ENCODE results near the gene AK9.
A peak's percentile ranks its signal among the peaks of the same experiment; 100 is the strongest.
"Not testable (repeated sequence)": the region's sequence is repeated elsewhere in the genome, so short reads cannot be mapped to it uniquely, and the experiment has no call there.

Gene AK9

DNA sequence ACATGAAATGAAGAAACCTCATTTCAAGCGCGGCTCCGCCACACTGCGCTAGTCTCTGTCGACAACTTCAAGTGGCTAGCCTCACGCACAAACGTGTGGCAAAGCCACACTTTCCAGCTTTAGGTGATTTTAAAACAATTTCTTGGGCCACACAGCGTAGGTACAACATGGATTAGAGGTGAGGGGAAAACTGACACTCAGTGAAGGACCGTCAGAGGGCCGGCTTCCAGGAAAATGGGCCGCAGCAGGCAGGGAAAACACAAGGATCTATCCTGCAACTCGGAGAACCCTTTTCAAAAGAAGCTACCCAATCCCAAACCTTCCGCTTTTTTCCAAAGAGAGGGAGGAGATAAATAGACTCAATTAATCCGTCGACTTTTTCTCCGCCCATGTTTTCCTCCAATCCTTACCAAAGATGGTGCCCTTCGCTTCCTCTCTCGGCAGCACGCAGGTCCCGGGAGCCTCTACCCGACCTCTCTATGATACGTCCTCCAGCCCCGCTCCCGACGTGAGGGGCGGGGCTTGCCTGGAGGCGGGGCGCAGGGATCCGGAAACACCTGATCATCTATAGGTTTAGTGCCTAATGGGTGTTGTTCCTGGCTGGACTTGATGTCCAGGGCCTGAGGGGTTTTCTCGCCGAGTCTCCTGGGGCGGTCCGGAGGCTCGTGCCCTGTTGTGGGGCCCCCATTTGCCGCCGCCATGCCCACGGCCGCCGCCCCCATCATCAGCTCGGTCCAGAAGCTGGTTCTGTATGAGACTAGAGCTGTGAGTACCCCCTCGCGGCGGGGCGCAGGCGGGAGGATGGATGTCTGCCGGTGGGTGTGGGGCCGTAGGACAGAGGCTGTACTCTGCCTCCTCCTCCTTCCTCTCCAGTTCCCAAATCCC, at the start of gene AK9, which contains the start of gene FIG4:
AK9 (minus strand) TSS at position 466 of the 885 bp plus-strand sequence. CDS start 15,457 bp downstream, outside the sequence.
FIG4 (plus strand) TSS at position 560 of the 885 bp plus-strand sequence; CDS start at position 700, 140 bp downstream.
- peak; percentile 83 for DNase-seq (ENCODE audit: low spot score)
- no peak for FAIRE-seq

DNA sequence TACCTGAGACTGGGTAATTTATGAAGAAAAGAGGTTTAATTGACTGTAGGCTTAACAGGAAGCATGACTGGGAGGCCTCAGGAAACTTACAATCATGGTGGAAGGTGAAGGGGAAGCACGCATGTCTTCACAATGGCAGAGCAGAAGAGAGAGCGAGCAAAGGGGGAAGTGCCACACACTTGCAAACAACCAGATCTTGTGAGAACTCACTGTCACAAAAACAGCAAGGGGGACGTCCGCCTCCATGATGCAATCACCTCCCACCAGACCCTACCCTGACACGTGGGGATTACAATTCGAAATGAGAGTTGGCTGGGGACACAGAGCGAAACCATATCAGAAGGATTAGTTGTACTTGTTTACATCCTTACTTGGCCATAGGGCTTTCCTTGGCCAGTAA, 49.8 kb upstream of the AK9 start:
- FAIRE-seq = no peak
- DNase-seq (ENCODE audit: low spot score) = no peak

DNA sequence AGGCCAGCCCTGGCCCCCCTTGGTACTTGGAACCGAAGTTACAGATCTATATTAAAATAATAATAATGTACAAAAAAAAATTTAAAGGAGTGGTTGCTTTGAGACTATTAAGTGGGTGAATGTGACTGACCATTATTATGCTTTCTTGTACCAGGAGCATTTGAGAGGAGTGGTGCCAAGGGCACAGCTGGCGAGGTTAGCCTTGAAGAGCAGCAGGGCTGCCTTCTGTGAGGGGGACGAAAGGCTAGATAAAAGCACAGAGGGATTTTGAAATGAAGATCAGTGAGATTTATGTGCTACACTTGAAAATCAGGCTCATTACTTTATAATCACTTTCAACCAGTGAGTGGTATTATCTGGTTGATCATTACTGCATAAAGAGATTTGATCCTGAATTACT, 48.7 kb upstream of the AK9 start:
- no peak for FAIRE-seq
- no peak for DNase-seq (ENCODE audit: low spot score)

DNA sequence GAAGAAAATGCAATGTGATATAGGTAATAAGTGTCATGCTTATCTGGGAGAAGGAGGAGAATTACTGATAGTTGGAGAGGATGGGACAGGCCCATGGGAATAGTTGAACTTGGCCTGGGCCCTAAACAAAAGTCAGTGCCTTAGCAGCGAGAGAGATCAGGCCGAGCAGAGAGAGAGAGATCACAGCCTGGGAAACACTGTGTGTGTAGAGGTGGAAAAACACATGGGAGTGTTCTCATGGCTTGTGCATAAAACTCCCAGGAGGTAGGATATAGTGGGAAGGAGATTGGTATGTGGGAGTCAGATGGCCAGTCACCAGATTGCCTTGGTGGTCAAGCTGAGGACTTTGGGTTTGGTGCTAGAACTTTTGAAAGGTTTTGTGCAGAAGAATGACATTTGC, 47.7 kb upstream of the AK9 start:
- DNase-seq (ENCODE audit: low spot score) (no peak), FAIRE-seq (no peak)

DNA sequence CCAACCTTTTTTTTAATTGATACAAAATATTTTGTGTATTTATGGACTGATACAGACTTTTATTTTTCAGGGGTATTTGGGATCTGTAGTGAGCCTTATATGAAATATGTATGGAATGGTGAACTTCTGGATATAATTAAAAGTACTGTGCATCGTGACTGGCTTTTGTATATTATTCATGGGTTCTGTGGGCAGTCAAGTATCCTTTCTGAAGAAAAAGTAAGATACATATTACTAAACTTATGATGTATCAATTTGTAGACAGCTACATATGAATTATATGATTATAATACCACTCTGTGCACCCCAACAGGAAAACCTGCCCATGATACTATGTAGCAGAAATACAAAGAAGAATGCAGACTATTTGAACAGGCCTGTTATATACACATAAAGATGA, 47.3 kb upstream of the AK9 start:
- DNase-seq (ENCODE audit: low spot score) (no peak), FAIRE-seq (no peak)

DNA sequence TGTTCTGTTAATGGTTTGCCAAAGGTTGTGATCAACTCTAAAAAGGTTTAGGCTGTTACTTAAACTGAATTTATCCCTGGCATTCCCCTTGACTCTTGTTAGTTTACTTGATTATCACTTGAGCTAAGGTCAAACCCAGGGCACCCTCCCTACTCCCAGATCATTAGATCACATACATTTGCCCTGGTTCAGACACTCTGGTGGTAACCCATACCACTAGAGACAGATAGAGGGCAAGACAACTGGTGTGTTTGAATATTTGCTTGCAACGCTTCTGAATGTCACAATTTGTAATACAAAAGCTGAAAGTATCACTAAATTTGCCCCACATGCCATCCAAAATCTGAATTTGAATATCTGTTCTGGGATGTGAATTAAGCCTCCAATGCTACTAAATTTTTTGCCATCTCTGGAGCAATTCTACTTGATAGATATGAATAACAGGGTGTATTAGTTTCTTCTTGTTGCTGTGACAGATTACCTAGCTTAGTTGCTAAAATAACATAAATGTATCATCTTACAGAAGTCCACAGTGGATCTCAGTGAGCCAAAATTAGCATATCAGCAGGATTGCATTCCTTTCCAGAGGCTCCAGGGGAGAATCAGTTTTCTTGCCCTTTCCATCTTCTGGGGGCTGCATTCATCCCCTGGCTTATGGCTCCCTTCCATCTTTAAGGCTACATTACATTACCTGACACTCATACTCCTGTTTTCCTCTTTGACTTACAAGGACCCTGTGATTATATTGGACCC, 45.4 kb upstream of the AK9 start:
- no peak for DNase-seq (ENCODE audit: low spot score)

DNA sequence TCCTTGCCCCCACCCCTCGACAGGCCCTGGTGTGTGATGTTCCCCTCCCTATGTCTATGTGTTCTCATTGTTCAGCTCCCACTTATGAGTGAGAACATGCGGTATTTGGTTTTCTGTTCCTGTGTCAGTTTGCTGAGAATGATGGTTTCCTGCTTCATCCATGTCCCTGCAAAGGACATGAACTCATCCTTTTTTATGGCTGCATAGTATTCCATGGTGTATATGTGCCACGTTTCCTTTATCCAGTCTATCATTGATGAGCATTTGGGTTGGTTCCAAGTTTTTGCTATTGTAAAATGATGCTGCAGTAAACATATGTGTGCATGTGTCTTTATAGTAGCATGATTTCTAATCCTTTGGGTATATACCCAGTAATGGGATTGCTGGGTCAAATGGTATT, 34.2 kb upstream of the AK9 start:
- not testable (repeated sequence) for FAIRE-seq; DNase-seq (ENCODE audit: low spot score)

More for the DNA sequence above, 45.4 kb upstream of the AK9 start:
- no peak for FAIRE-seq

DNA sequence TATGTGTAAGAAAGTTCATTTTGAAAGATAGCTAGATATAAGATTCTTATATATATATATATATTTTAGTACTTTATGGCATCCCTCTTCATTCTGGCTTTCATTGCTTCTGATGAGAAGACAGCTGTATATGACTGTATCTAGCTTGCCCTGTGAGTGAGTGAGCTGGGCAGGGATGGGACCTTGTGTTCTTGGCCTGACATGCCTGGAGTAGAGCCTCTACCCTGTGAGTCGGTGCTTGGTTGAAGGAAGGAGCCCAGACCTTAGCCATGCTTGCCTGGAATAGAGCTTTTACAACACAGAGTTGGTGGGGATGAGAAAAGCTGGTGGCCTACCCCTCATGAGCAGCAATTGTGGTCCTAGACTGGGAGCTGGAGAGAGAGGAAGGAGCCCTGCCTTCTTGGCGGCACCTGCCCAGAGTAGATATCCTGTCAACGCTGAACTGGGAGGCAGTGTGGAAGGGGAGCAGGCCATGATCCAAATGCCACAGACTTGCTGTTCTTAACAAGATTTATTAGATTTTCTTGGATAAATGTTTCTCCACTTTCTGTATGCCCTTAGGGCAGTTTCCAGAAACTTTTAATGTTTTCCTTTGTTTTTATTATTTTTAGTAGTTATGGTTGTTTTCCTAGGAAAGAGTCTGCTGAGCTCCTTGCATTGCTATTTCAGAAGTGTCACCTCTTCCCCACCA, 31.7 kb upstream of the AK9 start:
- DNase-seq (ENCODE audit: low spot score) (no peak), FAIRE-seq (no peak)

DNA sequence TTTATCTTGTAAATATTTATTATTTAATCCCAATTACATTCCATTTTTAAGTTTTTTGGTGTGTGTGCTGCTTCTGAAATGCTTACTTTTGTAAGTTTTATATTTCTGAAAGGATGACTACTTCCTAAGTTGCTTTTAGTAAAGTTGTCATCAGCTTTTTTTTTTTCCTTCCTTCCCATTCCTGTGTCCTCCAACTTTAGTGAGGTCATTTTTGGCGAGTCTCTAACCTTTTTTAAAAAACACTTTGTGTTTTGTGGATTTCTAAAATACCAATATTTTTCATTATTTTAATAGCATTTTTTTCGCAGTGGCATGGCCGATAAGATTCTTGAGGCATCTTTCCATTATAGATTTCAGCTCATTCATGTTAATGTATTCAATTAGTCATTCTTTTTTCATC, 31.0 kb upstream of the AK9 start:
- FAIRE-seq (no peak), DNase-seq (ENCODE audit: low spot score) (no peak)

DNA sequence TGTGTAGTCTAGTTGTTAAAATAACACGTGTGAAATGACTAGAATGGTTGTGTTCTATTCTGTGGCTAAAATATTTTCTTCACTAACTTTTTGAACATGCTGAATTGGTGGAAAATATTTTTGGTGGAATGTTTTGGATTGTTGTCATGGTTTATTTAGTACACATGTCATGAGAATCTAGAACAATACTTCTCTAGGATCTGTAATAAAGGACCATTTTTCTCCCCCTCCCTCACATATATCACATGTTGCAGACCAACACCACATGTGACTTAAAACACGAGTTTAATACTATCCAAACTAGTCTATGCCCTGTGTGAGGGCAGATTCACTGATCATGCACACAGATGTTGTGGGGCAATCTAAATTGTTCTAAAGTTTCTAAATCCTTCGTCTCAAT, 29.3 kb upstream of the AK9 start:
- DNase-seq (ENCODE audit: low spot score) (no peak), FAIRE-seq (no peak)

DNA sequence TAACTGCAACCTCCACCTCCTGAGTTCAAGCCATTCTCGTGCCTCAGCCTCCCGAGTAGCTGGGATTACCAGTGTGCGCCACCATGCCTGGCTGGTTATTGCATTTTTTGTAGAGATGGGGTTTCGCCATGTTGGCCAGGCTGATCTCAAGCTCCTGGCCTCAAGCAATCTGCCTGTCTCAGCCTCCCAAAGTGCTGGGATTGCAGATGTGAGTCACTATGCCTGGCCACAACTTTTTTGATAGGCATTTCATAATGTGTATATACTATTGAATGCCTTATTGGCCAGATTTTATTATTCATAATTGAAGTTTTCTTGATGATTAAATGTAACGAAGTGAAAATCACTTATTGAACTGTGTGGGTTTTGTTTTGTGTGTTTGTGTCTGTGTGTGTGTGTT, 28.0 kb upstream of the AK9 start:
- FAIRE-seq (no peak), DNase-seq (ENCODE audit: low spot score) (no peak)

DNA sequence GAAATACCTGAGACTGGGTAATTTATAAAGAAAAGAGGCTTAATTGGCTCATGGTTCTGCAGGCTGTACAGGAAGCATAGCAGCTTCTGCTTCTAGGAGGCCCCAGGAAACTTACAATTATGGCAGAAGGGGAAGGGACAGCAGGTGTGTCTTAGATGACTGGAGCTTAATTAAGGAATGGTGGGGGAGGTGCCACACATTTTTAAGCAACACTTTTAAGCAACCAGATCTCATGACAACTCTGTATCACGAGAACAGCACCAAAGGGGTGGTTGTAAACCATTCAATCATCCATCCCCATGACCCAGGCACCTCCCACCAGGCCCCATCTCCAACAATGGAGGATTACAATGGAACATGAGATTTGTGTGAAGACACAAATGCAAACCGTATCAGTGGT, 27.0 kb upstream of the AK9 start:
- DNase-seq (ENCODE audit: low spot score) (no peak), FAIRE-seq (no peak)

DNA sequence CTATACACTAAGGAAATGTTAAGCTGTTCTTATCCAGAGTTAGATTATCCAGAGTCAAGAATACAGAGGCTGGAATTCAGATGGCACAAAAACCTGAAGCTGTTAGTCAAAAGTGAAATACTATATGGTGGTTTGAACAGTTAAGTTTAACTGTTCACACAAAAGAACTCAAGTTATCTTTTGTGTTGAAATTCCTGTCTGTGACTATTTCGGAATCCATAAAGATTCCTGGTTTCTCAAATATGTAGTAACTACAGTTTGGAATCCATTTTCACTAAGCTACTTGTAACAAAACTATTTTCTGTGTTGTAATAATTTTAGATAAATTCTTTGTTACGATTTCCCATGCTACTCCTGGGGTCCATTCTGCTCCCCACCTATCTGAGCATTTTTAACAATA, 24.6 kb upstream of the AK9 start:
- FAIRE-seq (no peak), DNase-seq (ENCODE audit: low spot score) (no peak)

DNA sequence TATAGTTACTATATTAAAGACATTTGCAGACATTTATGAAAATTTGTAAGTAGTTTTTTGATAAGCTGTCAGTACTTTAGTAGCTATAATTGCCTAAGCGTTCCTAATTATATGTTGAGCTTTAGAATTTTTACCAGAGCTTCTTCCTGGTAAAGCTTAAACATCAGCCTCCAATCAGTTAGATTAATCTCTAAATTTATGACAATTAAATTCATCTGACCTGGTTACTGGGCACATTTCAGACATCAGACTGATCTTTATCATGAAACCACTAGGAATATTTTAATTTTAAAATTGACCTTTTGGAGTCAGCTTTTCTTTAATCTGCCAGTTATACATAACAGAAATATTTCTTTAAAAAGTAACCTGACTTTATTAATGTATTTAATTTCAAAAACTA, 23.6 kb upstream of the AK9 start:
- FAIRE-seq (no peak), DNase-seq (ENCODE audit: low spot score) (no peak)

DNA sequence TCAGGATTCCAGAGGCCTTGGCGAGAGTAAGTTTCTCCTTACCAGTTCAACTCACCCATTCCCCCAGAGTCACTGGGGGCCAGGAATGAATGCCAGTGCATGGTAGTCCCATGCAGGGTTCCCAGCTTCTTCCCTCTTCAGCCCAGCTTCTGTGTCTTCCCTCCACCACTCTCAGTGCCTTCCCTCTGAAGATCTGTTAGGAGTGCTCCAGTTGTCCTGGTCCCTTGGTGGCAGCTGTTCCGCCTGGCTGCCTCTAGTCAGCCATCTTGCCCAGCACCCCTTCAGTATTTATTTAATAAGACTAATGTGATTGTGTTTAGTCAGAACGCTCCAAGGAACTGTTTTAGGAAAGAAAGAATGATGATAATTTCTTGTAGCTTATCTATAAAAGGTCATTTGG, 23.2 kb upstream of the AK9 start:
- no peak for DNase-seq (ENCODE audit: low spot score)
- no peak for FAIRE-seq

DNA sequence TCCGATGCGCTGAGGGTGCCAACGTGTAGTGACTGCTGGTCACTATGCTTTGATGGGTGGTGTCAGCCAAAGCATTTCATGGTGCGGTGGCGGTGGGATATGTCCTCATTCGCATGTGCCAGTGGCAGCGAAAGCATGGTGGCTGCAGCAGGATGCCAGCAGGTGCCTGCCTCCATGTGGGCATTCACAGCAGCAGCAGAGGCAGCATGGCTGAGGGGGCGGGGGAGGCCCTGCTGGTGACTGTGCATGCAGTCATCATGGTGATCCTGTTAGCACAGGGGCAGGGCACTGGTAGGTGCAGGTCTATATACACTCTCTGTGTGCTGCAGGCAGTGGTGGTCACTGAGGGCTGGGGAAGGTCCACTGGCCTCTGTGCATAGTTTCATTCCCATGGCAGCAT, 22.1 kb upstream of the AK9 start:
- DNase-seq (ENCODE audit: low spot score) (no peak), FAIRE-seq (no peak)

DNA sequence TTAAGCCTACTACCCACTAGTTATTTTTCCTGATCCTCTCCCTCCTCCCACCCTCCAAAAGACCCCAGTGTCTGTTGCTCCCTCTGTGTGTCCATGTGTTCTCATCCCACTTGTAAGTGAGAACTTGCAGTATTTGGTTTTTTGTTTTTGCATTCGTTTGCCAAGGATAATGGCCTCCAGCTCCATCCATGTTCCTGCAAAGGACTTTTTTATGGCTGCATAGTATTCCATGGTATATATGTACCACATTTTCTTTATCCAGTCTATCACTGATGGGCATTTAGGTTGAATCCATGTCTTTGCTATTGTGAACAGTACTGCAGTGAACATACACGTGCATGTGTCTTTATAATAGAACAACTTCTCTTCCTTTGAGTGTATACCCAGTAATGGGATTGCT, 17.1 kb upstream of the AK9 start:
- not testable (repeated sequence) for DNase-seq (ENCODE audit: low spot score); FAIRE-seq

DNA sequence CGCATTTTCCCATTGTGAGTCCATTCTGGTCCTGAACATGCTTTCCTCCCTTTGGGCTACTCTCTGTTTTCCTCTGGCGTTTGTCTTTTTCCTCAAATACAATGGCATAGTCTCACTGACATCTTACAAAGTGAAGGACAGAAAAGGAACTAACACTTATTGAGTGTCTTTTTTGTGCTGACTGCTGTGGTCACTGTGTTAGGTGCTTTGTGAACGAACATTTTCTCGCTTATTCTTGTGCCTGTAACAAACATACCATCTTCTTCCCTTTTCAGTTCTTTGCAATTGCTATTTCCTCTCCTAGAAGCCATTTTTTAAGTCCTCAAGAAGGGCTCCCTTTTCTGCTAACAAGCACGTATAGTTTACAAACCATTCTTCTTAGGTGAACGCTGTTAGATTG, 15.5 kb upstream of the AK9 start:
- FAIRE-seq (no peak), DNase-seq (ENCODE audit: low spot score) (no peak)

DNA sequence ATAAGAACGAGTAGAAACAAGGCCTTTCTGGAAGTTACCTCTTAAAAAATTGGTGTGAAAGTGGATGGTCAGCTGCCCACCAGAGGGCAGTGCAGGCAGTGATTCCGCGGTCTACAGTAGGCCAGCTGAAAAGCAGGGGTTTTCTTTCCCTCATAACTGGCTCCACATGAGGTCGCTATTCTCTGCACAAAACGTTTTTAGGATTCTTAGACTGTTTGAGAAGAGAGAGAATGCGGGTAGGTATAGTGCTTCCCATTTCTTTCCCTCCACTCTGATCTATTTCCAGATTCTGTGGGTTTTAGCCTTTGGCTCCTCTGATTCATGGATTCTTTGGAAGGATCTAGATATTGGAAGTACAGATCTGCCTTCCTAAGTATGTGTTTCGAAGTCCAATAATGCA, 14.3 kb upstream of the AK9 start:
- peak; percentile 17 for FAIRE-seq

DNA sequence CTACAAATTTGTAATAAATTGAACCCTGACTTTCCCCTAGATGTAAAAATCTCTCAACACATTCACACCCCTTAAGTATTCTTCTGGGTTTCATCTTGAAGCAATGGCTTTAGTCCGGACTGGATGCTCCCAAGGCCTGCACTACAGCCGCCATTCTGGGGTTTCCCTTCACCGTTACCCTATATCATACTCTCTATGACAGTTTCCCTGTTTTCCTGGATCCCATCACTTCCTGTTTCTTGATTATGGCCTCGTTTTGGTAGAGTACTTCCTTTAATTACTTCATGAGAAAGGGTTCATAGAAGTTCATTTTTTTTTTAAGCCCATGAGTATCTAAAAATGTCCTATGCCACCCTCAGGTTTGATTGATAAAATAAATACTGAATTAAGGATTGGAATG, 11.8 kb upstream of the AK9 start:
- no peak for FAIRE-seq
- no peak for DNase-seq (ENCODE audit: low spot score)

More for the DNA sequence above, 14.3 kb upstream of the AK9 start:
- DNase-seq (ENCODE audit: low spot score) = peak; percentile 61

DNA sequence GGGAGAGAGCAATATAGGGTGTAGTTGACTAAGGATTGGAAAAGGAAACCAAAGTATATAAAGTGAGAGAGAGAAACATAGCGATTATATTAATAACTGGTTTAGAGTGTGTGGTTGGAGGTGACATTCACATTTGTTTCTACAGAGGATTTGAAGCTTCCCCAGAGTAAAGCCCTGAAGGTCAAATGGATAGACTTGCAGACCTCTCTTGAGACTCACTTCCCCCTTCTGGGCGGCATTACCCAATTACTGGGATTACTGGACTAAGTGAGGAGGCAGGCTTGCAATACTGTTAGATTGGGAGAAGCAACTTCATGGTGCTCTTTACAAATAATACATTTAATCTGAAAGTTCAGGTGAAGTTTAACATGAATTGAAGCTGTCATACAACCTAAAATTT, 10.8 kb upstream of the AK9 start:
- FAIRE-seq = no peak
- no peak for DNase-seq (ENCODE audit: low spot score)

DNA sequence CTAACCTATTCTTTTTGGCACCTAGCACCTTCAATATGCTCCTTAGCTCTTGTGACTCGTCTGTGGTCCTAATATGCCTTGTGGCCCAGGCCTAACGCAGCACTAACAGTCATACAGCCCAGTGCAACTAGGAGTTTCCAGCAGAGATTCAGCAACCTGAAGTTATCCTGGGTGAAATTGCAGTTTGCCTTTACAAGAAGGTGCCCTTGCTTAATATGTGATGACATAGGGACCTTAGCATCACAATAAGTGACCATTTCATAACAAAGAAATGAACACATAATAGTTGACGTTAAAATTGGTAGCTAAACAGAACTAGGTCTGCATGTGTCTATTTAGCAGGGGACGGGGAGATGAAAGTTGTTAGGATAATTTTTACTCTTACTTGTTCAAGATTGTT, 10.2 kb upstream of the AK9 start:
- FAIRE-seq (no peak), DNase-seq (ENCODE audit: low spot score) (no peak)
